CD1c-positive myeloid dendritic cell (primary cell): ENCODE data around the gene MEX3C.

ENCODE experiments used
- DNase-seq: peaks from one replicate; pipeline ENCODE4 v3.0.0-alpha.2; 2016; ENCODE audit errors: extremely low spot score

Gene MEX3C

DNA sequence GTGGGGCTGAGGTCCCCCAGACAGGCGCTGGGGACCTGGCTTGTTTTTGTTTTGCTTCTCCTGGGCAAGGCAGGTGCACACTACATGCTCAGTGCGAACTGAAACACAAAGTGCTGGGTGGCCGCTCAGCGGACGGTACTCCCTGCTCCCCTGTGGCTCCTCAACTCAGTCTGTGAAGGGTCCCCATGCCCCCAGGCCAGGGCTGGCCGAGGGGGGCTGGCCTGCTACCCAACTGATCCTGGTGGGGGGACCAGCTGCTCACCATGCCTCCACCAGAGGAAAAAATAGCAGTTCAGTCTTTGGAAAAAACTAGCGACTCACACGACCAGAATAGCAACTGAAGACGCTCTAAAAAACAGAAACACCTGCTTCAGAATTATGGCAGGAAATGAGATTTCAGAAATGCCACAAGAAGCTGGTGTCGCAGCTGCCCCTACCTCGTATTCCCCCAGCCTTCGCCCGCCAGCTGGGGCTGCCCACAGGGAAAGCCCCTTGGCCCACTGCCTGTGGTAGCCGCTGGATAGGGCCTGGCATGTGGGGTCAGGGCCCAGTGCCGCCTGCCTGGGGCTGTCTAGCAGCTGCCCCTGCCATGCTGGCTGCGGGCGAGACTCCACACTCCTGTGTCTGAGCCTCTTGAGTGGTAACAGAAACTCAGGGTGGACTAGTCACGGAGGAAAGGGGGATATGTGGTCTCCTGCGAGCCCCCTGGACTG is 43.7 kb downstream of the MEX3C start:
- no peak for DNase-seq

DNA sequence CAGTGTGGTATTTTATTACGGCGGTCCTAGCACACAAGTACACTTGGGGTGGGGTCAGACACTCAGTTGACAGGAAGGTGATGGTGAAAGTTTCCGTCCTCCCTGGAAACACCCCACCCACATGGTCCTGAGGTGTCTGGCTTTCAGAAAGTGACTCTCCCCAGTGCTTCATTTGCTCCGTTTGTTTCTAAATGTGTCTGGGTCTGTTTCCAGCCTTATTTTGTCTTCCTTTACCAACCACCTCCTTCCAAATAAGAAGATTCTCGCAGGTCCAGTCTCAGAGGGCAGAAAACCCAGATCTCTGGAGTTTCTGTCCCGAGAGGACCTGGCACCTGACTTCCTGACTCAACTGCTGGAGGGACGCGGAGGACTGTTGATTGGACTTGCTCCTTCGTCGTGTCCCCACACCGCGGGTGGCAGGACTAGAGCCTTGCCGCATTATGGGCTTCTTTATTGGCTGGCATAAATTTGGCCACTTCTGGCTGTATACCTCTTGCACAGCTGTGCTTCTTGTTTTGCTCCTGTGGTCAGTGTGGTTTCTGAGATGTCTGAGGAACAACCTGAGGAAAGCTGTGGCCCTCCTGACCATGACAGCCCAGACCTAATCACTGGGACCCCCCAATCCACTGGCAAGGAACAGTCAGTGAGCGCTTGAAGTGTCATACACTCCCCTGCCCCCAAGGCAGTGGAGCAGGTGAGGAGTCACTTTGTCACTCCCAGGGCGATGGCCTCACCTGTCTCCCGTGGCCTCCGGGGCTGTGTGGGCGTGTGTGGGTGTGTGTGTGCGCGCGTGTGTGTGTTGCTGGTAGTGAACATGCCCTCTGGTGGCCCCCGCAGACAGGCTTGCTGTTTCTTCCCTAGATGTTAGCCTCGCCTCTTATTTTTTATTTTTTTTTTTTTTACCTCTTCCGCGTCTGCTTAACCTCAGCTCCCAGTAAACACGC is 45.6 kb downstream of the MEX3C start:
- DNase-seq: no peak

GRCh38 chr18:51151185-51151567 is 46.3 kb downstream of the MEX3C start:
- DNase-seq: no peak

- DNase-seq: no peak
Observed at GRCh38 chr18:51150113-51150700, 47.3 kb downstream of the MEX3C start.

DNA sequence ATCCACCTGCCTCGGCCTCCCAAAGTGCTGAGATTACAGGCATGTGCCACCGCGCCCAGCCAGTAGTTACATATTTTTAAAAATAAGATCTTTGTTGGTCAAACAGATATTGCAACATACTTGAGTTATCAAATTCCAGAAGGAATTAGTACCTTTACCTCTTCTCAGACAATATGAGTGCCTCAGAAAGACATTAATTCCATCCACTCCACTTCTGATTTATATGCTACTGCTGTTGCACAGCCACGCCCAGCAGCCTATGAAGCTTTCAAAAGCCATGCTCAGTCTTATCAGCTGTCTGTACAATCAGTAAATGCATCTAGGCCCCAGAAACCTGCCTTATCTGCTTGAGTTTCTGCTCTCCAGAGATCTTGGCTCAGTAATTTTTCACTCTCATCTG is 47.8 kb downstream of the MEX3C start:
- no peak for DNase-seq

DNA sequence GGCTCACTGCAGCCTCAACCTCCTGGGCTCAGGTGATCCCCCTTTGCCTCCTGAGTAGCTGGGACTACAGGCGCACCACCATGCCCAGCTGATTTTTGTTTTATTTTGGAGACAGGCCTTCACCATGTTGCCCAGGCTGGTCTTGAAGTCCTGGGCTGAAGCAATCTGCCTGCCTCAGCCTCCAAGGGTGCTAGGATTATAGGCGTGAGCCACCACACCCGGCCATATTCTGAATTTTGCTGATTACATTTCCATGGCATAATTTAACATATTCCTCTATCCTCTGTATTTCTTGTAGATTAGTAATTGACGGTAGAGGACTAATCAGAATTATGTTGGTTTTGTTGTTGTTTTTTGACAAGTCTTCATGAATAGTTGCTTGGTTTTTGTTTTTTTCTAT is 50.6 kb downstream of the MEX3C start:
- DNase-seq: no peak

DNA sequence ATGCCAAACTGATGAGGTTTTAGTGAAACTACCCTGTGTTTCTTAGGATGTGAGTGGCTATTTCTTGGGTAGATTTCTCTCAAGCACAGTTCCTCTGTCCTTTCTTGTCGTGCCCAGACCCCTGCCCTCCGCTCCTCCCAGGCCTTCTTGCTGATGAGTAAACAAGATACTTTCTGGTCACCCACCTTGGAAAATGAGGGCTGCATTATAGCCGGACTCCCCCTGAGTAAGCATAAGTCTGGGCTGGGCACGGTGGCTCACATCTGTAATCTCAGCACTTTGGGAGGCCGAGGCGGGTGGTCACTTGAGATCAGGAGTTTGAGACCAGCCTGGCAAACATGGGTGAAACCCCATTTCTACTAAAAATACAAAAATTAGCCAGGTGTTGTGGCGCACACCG is 58.5 kb downstream of the MEX3C start:
- DNase-seq: no peak

- DNase-seq: no peak
Observed at GRCh38 chr18:51137891-51138290, 59.6 kb downstream of the MEX3C start.

- DNase-seq: no peak
Observed at GRCh38 chr18:51137026-51137729, 60.3 kb downstream of the MEX3C start.

GRCh38 chr18:51135795-51136194 is 61.7 kb downstream of the MEX3C start:
- no peak for DNase-seq

GRCh38 chr18:51135364-51135763 is 62.1 kb downstream of the MEX3C start:
- no peak for DNase-seq

- DNase-seq: no peak
Observed at GRCh38 chr18:51134721-51135120, 62.8 kb downstream of the MEX3C start.

DNA sequence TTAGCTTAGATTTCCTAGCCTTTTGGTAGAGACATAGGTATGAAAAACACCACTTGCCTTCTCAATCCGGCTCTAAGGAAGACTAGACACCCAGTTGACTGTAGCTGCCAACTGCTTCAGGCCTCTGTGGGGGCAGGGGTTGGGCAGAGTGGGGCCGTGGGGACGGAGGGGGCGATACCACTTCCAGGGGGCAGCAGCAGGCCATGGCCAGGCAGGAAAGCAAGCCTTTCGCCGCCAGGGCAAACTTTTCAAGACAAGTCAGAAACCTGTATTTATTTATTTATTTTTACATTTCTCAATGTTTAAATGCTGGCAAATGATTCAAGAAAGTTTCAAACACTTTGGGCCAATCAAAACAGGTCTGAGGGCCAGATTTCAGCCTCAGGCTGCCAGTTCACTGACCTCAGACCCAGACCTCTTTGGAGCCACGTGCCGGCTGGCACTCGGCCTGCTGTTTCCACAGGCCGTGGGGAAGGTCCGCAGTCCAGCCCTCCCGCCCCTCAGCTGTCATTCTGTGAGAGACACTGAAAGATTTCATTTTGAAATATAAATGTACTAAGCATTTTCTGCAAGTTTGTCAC is 63.8 kb downstream of the MEX3C start:
- DNase-seq: no peak

- DNase-seq: no peak
Observed at GRCh38 chr18:51132256-51132935, 65.1 kb downstream of the MEX3C start.

GRCh38 chr18:51128533-51128932 is 68.9 kb downstream of the MEX3C start:
- DNase-seq: no peak

DNA sequence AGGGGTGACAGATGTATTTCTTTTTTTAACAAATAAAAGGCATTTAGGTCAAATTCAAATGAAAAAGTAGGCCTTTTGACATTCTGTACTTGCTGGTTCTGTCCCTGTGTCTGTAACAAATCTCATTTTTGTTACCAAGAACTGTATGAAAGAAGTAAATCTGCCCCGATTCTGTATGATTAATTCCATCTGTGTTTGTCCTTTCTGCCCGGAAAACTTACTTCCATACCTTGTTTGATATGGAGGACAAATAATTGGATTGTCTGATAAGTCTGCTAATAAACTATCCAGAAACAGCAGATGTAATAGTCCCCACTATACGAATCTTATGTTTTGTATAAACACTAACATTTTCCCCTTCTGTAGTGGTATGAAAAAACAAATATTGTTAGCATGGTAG is 69.8 kb downstream of the MEX3C start:
- DNase-seq: no peak

- DNase-seq: no peak
Observed at GRCh38 chr18:51125976-51126375, 71.5 kb downstream of the MEX3C start.
